Measurements from ENCODE around the gene TEX51.

- TF ChIP-seq CTCF (IDR thresholded peaks at IDR 0.05) (no peak), POLR2AphosphoS5 (IDR thresholded peaks at IDR 0.05) (no peak)
These were observed 19.1 kb upstream of the TEX51 start for GRCh38 chr2:126879348-126880298.

All from prostate gland (tissue), 2 donors.